Neural cell (in vitro differentiated cells): Measurements from ENCODE around the gene HEPHL1. TPM values are rescaled to one million over a fixed set of nuclear protein-coding genes. Genes with fewer than 3 reads are reported as not detected.

Source experiments
- H2AFZ ChIP-seq: fragments of 200-600, 300-800 bp; sonication (generic), shearing (Covaris generic); 2 replicates; pipeline ENCODE4 v1.6.0; 2014; ENCODE audit warnings: low read depth, mild to moderate bottlenecking, antibody characterized with exemption, low read length, moderate library complexity
- H3F3A ChIP-seq: fragments of 200-600 bp; shearing (Covaris generic); 2 replicates; pipeline ENCODE4 v1.6.1; 2016; ENCODE audit warnings: mild to moderate bottlenecking, moderate library complexity, mixed read lengths, antibody characterized with exemption, low read length; ENCODE audit not compliant: insufficient read depth, poor library complexity, severe bottlenecking
- H3K27ac ChIP-seq: fragments of 200-600, 300-800 bp; sonication (generic), shearing (Covaris generic); 2 replicates; pipeline ENCODE4 v1.5.1; 2014; ENCODE audit warnings: mild to moderate bottlenecking, low read length, moderate library complexity
- H3K27me3 ChIP-seq: fragments of 300-800, 200-600 bp; sonication (generic), shearing (Covaris generic); 2 replicates; pipeline ENCODE4 v1.6.0; 2014; ENCODE audit warnings: mild to moderate bottlenecking, low read depth, low read length, moderate library complexity; ENCODE audit not compliant: insufficient read depth
- H3K36me3 ChIP-seq: fragments of 300-800, 200-600 bp; sonication (generic), shearing (Covaris generic); 2 replicates; pipeline ENCODE4 v1.5.1; 2014; ENCODE audit warnings: mild to moderate bottlenecking, antibody characterized with exemption, low read length, moderate library complexity; ENCODE audit not compliant: insufficient read depth
- H3K4me2 ChIP-seq: fragments of 300-800, 200-600 bp; sonication (generic), shearing (Covaris generic); 2 replicates; pipeline ENCODE4 v1.6.0; 2014; ENCODE audit warnings: mild to moderate bottlenecking, low read length
- H3K4me3 ChIP-seq: fragments of 300-800, 200-600 bp; sonication (generic), shearing (Covaris generic); 2 replicates; pipeline ENCODE4 v1.5.1; 2014; ENCODE audit warnings: mild to moderate bottlenecking, low read length, moderate library complexity
- H3K79me2 ChIP-seq: fragments of 200-600 bp; shearing (Covaris generic); replicated peaks from 2 replicates; pipeline ENCODE4 v1.6.0; 2014; ENCODE audit warnings: mild to moderate bottlenecking, low read length, moderate library complexity; ENCODE audit not compliant: insufficient read depth
- H3K9ac ChIP-seq: fragments of 300-800, 200-600 bp; sonication (generic), shearing (Covaris generic); 2 replicates; pipeline ENCODE4 v1.6.1; 2016; ENCODE audit warnings: mild to moderate bottlenecking, low read length, mixed read lengths
- H3K9me2 ChIP-seq: fragments of 200-600 bp; shearing (Covaris generic); 2 replicates; pipeline ENCODE4 v1.6.1; 2016; ENCODE audit warnings: mild to moderate bottlenecking, low read length, mixed read lengths; ENCODE audit not compliant: insufficient read depth
- H3K9me3 ChIP-seq: fragments of 200-600, 300-800 bp; sonication (generic), shearing (Covaris generic); 2 replicates; pipeline ENCODE4 v1.6.1; 2016; ENCODE audit warnings: mild to moderate bottlenecking, mixed run types, low read length, moderate library complexity, mixed read lengths
- H4K20me1 ChIP-seq: fragments of 200-600 bp; shearing (Covaris generic); 2 replicates; pipeline ENCODE4 v1.6.1; 2016; ENCODE audit warnings: mild to moderate bottlenecking, mixed run types; ENCODE audit not compliant: insufficient read depth
- EP300 ChIP-seq: fragments of 450-650 bp; conservative IDR thresholded peaks from 2 replicates; pipeline ENCODE4 v1.6.1; 2014; ENCODE audit warnings: antibody characterized with exemption, mild to moderate bottlenecking, moderate library complexity; ENCODE audit not compliant: poor library complexity, severe bottlenecking
- EZH2 ChIP-seq: fragments of 200-600, 300-800 bp; shearing (Covaris generic), sonication (generic); IDR thresholded peaks from 2 replicates; pipeline ENCODE4 v1.6.1; 2014; ENCODE audit warnings: antibody characterized with exemption, low read length, borderline replicate concordance, mild to moderate bottlenecking; ENCODE audit not compliant: insufficient read depth, poor library complexity, severe bottlenecking
- MXI1 ChIP-seq: fragments of 450-650 bp; conservative IDR thresholded peaks from 2 replicates; pipeline ENCODE4 v1.6.1; 2014; ENCODE audit warnings: antibody characterized with exemption, mild to moderate bottlenecking; ENCODE audit not compliant: poor library complexity, severe bottlenecking
- POLR2AphosphoS5 ChIP-seq: IDR thresholded peaks from 2 replicates; pipeline ENCODE4 v1.6.1; 2012
- RAD21 ChIP-seq: fragments of 450-650 bp; conservative IDR thresholded peaks from 2 replicates; pipeline ENCODE4 v1.6.1; 2014; ENCODE audit warnings: antibody characterized with exemption, mild to moderate bottlenecking, moderate library complexity
- SMC3 ChIP-seq: fragments of 450-650 bp; conservative IDR thresholded peaks from 2 replicates; pipeline ENCODE4 v1.6.1; 2014; ENCODE audit warnings: antibody characterized with exemption, mild to moderate bottlenecking, moderate library complexity; ENCODE audit not compliant: poor library complexity
- TAF1 ChIP-seq: IDR thresholded peaks from 2 replicates; pipeline ENCODE4 v1.6.1; 2012; ENCODE audit warnings: low read depth
- polyA plus RNA-seq: library from polyadenylated mRNA; depleted of rRNA; stranded (reverse); fragments of >200 nt; gene quantifications from 2 replicates; pipeline ENCODE4 v1.2.3, GENCODE V29; 2014
- TF ChIP-seq, protein P1 (sequence below): fragments of 450-650 bp; IDR thresholded peaks from 2 replicates; pipeline ENCODE4 v1.5.1; 2014; ENCODE audit warnings: antibody characterized with exemption, mild to moderate bottlenecking, moderate library complexity; ENCODE audit not compliant: poor library complexity, severe bottlenecking
- TF ChIP-seq, protein P2 (sequence below): IDR thresholded peaks from 2 replicates; pipeline ENCODE4 v1.6.1; 2012; ENCODE audit warnings: borderline replicate concordance

HEPHL1 gene
- polyA plus RNA-seq, 1 donor from 2014 or later = not detected

DNA sequence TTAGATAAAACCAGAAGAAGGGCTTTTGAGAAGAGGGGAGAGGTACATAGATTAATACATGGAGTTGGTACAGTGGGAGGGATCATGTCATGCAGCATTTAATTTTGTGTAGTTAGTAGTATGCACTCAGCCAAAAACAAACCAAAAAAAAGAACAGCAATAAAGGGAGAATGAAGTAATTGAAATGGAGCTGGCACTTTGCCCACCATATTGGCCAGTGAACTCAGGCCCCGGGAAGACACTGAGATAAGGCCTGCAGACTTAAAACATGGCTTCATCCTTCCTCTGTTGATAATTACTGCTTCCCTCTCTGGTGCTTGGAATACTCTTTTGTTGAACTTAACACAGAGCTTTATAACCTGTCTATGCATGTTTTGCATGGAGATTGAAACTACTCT, 110.6 kb downstream of the HEPHL1 start:
- Histone ChIP-seq H3K79me2 (peaks cover 88% of the 10 kb centered on the region), H3K27me3 (no peaks in the 10 kb centered on the region), H3K9me3 (no peaks in the 10 kb centered on the region), H3K4me3 (peak overlapping the region; percentile 98), H3K9ac (no peak overlapping the region), H2AFZ (no peak overlapping the region), H3F3A (no peaks in the 10 kb centered on the region), H3K4me2 (peak overlapping the region; percentile 59), H4K20me1 (peaks cover 11% of the 10 kb centered on the region), H3K27ac (no peak overlapping the region), H3K9me2 (no peaks in the 10 kb centered on the region), H3K36me3 (no peaks in the 10 kb centered on the region)
- TF ChIP-seq, protein P1, sequence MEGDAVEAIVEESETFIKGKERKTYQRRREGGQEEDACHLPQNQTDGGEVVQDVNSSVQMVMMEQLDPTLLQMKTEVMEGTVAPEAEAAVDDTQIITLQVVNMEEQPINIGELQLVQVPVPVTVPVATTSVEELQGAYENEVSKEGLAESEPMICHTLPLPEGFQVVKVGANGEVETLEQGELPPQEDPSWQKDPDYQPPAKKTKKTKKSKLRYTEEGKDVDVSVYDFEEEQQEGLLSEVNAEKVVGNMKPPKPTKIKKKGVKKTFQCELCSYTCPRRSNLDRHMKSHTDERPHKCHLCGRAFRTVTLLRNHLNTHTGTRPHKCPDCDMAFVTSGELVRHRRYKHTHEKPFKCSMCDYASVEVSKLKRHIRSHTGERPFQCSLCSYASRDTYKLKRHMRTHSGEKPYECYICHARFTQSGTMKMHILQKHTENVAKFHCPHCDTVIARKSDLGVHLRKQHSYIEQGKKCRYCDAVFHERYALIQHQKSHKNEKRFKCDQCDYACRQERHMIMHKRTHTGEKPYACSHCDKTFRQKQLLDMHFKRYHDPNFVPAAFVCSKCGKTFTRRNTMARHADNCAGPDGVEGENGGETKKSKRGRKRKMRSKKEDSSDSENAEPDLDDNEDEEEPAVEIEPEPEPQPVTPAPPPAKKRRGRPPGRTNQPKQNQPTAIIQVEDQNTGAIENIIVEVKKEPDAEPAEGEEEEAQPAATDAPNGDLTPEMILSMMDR = no peak
- TF ChIP-seq EP300 (no peak), EZH2 (no peak), MXI1 (no peak), RAD21 (no peak), SMC3 (no peak), TAF1 (no peak), POLR2AphosphoS5 (no peak)
- TF ChIP-seq, protein P2, sequence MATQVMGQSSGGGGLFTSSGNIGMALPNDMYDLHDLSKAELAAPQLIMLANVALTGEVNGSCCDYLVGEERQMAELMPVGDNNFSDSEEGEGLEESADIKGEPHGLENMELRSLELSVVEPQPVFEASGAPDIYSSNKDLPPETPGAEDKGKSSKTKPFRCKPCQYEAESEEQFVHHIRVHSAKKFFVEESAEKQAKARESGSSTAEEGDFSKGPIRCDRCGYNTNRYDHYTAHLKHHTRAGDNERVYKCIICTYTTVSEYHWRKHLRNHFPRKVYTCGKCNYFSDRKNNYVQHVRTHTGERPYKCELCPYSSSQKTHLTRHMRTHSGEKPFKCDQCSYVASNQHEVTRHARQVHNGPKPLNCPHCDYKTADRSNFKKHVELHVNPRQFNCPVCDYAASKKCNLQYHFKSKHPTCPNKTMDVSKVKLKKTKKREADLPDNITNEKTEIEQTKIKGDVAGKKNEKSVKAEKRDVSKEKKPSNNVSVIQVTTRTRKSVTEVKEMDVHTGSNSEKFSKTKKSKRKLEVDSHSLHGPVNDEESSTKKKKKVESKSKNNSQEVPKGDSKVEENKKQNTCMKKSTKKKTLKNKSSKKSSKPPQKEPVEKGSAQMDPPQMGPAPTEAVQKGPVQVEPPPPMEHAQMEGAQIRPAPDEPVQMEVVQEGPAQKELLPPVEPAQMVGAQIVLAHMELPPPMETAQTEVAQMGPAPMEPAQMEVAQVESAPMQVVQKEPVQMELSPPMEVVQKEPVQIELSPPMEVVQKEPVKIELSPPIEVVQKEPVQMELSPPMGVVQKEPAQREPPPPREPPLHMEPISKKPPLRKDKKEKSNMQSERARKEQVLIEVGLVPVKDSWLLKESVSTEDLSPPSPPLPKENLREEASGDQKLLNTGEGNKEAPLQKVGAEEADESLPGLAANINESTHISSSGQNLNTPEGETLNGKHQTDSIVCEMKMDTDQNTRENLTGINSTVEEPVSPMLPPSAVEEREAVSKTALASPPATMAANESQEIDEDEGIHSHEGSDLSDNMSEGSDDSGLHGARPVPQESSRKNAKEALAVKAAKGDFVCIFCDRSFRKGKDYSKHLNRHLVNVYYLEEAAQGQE = no peak

DNA sequence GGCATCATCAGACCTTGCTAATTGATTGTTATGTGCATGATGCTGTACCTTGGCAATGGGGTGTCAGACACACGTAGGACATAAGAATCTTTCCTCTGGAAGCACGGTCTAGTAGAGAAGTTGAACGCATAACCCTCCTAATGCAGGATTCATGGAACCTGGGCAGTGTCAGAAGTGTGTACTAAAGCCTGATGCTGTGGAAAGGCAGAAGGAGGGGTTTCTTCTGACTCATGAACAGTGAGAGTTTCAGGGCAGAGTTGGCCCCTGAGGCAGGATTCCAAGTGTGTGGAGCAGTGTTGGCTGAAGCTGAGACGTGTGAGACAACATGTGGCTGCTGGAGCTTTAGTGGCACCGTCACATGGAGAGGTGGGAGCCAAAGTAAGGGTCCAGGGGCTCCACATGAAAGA, 111.0 kb downstream of the HEPHL1 start:
- Histone ChIP-seq H3K4me2 (peak overlapping the region; percentile 59), H4K20me1 (peaks cover 11% of the 10 kb centered on the region), H3K27me3 (no peaks in the 10 kb centered on the region), H2AFZ (no peak overlapping the region), H3K27ac (no peak overlapping the region), H3K4me3 (peak overlapping the region; percentile 98), H3K79me2 (peaks cover 87% of the 10 kb centered on the region), H3K9me2 (no peaks in the 10 kb centered on the region), H3K9me3 (no peaks in the 10 kb centered on the region), H3K36me3 (no peaks in the 10 kb centered on the region), H3F3A (no peaks in the 10 kb centered on the region), H3K9ac (no peak overlapping the region)
- TF ChIP-seq, protein P2 = no peak
- TF ChIP-seq EP300 (no peak), TAF1 (no peak), MXI1 (no peak), POLR2AphosphoS5 (no peak), EZH2 (no peak), RAD21 (no peak)
- TF ChIP-seq, protein P1 = no peak
